CD4-positive, alpha-beta T cell treated with Interleukin-15 for 1 hour (primary cell): Measurements from ENCODE around the gene TYROBP.
"Not testable (repeated sequence)": the region's sequence is repeated elsewhere in the genome, so short reads cannot be mapped to it uniquely, and the experiment has no call there.

ENCODE experiments used
- DNase-seq: peaks from one replicate; pipeline ENCODE4 v3.0.0-alpha.2; 2020

The TYROBP gene

DNA sequence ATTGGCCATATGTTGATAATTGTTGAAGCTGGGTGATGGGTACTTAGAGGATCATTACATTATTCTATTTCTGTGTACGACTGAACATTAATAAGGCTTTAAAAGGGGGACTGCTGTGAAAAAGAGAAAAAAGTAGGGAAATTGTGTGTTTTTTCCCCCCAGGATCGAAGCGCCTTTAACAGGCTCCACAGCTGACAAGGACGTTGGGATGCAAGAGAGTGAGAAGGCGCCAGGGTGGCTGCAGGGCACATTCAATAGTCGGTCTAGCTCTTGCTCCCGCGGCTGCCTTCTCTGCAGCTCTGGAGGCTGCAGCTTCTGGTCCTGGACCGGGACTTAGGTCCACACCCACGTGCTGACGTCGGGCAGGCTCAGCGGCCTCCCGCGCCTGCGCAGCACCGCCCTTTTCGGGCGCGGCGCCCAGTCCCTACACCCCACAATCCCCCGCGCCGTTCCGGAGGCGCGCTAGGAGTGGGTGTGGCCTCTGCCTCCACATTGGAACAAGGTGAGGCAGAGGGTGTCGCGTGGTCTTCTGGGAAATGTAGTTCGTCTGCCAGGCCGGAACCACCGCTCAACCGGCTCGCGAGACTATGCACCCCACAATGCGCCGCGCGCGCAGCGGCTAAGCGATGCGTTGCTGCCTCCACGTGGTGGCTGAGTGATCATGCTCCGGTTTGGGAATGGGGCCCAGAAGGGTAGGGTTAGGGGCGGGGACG, 23.2 kb upstream of the TYROBP start:
- peak; percentile 100 for DNase-seq

DNA sequence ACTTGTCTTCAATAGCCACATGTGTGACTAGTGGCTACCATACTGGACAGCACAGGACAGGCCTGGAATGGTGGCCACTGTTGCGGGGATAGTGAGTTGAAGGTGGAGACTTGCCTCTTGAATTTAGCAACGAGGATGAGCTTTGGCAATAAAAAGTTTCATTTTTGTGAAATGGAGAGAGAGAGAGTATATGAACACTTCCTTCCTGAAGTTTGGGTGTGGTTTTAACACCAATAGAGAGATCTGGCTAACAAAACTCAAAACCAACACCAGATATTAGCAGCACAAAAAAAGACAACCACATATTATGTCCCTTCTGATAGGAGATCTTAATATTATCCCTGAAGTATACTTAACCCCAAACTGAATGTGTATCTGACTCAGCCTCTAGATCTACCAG, 21.8 kb upstream of the TYROBP start:
- no peak for DNase-seq

DNA sequence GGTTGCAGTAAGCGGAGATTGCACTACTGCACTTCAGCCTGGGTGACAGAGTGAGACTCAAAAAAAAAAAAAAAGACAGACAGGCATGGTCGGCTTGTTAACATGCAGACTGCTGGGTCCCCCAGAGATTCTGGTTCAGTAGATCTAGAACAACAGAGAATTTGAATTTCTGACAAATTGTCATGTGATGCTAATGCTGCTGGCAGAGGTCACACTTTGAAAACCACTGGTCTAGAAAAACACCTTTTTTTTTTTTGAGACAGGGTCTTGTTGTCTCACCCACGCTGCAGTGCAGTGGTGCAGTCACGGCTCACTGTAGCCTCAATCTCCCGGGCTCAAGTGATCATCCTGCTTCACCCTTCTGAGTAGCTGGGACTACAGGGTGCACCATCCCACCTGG, 20.4 kb upstream of the TYROBP start:
- peak; percentile 65 for DNase-seq

DNA sequence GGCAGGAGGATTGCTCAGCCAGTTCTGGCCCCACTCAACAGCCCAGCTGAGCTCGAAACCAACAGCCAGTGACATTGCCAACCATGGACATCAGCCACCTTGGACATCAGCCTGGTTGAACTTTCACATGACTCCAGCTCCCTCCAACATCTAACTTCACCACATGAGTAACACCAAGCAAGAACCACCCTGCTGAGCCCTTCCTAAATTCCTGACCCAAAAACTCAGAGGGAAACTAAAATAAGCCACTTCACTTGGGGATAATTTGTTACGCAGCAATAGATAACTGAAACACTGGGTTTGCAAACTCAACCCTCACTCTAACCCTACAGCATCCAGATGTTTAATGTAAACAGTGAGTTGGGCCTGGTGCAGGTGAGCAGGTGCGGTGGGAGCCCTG, 17.4 kb upstream of the TYROBP start:
- no peak for DNase-seq

DNA sequence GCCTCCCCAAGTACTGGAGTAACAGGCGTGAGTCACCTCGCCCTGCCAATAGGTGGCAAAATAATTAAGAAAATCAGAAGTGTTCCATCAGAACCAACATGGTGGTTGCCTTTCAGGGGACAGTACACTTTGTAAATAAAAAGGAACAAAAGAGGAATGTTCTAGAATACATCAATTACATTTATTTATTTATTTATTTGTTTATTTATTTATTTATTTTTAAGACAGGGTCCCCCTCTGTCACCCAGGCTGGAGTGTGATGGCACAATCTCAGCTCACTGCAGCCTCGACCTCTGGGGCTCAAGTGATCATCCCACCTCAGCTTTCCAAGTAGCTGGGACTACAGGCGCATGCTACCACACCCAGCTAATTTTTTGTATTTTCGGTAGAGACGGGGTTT, 12.9 kb upstream of the TYROBP start:
- DNase-seq, result no peak

DNA sequence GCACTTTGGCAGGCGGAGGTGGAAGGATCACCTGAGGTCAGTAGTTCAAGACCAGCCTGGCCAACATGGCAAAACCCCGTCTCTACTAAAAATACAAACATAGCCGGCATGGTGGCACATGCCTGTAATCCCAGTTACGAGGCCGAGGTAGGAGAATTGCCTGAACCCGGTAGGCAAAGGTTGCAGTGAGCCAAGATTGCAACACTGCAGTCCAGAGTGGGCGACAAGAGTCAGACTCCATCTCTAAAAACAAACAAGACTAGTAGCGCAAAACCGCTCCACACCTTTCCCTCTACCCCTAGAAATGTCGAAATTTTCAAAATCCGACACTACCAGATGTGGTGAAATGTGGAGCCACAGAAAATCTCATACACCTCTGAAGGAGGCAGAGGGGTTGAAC, 11.2 kb upstream of the TYROBP start:
- DNase-seq, result no peak

DNA sequence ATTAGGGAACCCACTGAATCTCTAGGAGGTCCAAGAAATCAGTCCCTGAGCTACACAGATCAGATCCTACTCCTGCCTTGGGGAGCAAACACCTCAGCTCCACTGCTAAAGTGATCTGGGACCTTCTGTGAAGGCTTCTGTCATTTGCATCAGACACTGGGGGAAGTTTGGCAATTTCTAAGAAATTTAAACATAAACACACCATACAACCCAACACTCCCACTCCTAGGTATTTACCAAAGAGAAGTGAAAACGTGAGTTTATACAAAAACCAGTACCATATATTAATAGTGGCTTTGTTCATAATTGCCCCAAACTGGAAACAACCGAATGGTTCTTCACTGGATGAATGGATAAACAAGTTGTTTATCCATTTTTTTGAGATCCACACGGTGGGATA, 7.3 kb upstream of the TYROBP start:
- no peak for DNase-seq

DNA sequence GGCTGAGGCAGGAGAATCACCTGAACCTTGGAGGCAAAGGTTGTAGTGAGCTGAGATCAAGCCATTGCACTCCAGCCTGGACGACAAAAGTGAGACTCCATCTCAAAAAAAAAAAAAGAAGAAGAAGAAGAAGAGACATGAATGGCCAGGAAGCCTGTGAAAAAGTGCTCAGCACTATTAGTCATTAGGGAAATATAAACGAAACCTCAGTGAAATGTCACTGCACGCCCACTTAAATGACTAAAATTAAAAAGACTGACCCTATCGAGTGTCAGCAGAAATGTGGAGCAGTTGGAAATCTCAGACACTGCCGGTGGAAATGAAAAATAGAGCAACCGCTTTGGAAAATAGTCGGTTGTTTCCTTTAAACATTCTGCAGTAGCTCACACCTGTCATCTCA, 5.5 kb upstream of the TYROBP start:
- no peak for DNase-seq

DNA sequence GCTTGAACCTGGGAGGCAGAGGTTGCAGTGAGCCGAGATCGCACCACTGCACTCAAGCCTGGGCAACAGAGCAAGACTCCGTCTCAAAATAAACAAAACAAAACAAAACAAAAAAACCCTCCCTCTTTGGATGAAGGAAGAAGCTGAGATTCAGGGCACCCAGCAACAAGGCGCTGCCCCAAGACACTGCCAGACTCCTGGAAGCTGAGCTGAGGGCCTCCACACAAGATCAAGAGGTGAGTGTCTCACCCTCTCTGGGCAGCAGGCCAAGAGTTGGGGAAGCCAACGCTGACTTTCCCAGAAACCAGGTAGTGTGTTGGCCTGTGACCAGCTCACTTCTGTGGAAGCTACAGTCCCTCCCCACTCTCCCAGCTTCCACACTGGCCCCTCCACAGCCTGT, 3.7 kb upstream of the TYROBP start:
- no peak for DNase-seq

DNA sequence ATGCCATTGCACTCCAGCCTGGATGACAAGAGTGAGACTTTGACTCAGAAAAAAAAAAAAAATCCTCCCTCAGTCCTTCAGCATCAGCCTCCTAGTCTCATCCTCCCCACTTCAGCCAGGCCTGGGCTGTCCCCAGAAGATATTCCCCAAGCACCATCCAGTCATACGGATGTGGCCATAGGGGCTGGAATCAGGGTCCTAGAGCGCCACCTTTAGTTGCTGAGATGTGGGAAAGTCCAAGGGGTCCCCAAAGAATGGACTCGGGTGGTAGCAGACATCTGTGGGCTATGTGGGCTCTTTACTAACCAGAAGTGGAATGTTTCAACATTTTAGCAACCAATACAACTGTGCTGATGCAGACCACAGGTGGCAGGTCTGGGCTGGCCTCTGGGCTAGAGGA, 3.1 kb upstream of the TYROBP start:
- no peak for DNase-seq

DNA sequence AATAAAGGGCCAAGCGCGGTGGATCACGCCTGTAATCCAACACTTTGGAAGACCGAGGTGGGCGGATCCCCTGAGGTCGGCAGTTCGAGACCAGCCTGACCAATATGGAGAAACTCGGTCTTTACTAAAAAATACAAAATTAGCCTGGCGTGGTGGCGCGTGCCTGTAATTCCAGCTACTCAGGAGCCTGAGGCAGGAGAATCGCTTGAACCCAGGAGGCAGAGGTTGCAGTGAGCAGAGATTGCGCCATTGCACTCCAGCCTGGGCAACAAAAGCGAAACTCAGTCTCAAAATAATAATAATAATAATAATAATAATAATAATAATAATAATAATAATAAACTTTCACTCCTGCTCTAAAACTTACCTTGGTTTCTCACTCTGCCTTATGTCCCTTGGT, 2.3 kb upstream of the TYROBP start:
- DNase-seq, result not testable (repeated sequence)

DNA sequence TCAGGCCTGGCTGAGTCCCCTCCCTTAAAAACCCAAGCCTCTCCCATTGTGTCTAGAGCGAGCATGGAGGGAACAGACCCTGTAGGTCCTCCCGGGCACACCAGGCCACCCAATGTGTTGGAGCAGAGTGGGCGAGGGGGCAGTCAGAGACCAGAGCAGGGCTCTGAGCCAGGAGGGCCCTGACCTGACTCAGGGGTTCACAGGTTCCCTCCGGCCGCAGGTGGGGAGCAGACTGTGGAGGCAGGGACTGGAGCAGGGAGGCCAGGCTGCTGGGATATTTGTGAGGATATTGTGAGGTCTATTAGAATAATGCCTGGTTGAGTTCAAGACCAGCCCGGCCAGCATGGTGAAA, 1.6 kb upstream of the TYROBP start:
- DNase-seq, result no peak

DNA sequence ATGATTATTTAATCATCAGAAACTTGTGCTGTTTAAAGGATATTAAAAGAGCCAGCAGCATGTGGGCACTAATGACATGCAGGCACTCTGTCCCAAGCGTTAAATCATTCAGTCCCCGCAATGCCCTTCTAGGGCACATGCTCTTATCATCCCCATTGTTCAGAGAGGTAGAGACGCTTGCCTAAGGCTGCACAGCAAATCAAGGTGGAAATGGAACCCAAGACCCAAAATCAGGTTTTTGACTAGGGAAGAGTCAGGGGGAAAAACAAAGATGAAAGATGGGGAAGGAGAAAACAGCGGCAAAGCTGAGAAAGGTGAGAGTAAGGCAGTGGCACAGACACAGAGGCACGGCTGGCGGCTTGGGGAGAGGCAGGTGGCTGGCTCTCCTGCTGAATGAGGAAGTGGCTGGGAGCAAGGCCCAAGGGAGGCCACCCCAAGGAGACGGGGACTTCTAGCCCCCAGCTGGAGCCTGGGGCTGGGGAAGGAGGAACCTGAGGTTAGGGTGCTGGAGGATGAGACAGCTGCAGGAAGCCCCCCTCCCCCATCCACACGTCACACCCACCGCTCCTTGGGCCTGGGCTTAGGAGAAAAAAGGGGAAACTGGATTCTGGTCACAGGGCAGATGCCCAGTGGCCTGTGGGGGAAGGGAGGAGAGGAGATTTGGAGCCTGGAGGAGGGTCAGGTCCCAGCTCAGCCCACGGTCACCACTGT, 1.0 kb upstream of the TYROBP start:
- DNase-seq, result peak; percentile 93

DNA sequence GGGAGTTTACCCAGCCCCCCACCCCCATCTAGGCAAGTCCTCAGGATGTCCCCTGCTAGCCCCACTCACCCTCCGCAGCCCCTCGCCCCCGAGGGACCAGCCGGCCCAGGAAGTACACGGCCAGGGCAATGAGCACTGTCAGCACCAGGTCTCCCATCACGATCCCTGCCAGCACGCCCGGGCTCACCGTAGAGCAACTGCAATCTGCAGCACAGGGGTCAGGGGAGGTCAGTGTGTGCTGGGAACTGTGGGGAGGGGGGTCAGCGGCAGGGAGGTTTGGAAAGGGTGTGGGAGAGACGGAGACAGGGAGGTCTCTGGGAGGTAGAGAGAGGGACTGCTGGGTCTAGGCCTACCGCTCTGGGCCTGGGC, 734 bp downstream of the TYROBP start:
- no peak for DNase-seq

DNA sequence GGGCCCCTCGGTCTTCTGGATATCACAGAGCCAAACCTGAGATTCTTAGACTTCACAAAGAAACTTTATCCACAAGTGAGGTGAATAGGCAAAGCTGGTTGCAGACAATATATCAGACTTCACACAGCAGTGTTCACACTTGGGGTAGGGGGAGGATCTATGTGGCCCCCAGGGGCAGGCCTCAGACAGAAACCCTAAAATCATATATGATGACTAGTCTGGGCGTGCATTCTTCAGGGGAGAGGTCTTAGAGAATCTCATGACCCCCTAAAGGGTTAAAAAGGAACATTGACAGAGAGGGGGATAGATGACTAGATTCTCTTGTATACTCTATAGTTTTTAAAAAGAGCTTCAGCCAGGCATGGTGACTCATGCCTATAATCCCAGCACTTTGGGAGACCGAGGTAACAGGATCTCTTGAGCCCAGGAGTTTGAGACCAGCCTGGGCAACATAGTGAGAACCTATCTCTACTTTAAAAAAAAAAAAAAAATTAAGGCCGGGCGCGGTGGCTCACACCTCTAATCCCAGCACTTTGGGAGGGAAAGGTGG, 2.8 kb downstream of the TYROBP start:
- no peak for DNase-seq

DNA sequence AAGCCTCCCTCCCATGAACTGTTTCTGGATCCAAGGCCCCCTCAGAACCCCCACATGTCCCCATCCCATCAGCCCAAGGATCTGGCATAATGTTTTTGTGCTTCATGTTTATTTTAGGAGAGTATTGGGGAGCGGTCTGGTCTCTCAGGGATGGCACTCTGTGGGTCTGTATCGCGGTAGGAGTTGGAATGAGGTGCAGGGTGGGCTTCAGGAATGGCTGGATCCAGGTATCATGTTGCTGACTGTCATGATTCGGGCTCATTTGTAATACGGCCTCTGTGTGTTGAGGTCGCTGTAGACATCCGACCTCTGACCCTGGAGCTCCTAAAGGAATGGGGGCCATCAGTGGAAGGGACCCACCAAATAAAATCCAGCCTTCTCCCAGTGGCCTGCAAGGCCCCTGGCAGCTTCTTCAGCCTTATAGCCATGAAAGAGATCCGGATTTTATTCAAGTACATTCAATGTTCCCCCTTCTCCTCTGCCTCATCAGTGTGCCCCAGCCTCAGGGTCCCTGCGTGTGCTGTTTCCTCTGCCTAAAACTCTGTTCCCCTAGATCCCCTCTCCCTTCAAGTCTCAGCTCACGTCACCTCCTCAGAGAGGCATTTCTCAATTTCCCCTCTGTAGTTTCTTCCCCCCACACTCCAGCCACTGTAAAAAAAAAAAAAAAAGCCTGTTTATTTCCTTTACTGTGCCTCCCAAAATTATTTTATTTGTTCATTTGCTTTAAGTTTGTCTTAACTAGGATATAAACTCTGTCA, 3.6 kb downstream of the TYROBP start:
- peak; percentile 36 for DNase-seq

DNA sequence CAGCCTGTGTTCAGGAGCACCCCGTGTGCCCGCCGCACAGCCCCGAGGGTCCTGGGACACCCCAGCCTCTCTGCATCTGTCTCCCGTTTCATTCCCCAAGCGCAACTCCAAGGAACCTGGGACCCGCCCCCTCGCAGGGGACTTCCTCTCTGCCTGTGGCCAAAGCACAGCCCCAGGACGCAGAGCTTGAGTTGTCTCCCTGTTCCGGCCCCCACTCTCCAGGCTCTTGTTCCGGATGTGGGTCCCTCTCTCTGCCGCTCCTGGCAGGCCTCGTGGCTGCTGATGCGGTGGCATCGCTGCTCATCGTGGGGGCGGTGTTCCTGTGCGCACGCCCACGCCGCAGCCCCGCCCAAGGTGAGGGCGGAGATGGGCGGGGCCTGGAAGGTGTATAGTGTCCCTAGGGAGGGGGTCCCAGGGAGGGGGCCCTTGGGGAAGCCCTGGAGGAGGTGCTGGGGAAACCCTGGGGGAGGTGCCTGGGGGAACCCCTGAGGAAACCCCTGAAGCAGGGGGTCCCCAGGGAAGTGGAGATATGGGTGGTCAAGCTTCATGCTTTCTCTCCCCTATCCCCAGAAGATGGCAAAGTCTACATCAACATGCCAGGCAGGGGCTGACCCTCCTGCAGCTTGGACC, 4.4 kb downstream of the TYROBP start:
- peak; percentile 96 for DNase-seq

DNA sequence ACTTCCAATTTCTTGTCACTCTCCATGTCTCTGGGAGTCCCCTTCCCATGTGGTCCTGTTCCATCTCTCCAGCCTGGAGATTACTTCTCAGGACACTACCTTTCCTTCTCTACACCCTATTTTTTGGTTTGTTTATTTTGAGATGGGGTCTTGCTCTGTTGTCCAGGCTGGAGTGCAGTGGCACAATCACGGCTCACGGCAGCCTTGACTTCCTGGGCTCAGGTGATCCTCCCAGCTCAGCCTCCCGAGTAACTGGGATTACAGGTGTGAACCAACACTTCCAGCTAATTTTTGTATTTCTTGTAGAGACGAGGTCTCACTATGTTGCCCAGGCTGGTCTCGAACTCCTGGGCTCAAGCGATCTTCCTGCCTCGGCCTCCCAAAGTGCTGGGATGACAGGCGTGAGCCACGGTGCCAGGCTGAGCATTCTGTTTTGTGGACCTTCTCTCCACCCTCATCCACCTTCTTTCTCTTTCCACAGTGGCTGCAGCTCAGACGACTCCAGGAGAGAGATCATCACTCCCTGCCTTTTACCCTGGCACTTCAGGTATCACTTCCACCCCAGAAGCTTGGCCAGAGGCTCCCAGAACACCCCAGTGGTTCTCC, 5.1 kb downstream of the TYROBP start:
- DNase-seq, result no peak

DNA sequence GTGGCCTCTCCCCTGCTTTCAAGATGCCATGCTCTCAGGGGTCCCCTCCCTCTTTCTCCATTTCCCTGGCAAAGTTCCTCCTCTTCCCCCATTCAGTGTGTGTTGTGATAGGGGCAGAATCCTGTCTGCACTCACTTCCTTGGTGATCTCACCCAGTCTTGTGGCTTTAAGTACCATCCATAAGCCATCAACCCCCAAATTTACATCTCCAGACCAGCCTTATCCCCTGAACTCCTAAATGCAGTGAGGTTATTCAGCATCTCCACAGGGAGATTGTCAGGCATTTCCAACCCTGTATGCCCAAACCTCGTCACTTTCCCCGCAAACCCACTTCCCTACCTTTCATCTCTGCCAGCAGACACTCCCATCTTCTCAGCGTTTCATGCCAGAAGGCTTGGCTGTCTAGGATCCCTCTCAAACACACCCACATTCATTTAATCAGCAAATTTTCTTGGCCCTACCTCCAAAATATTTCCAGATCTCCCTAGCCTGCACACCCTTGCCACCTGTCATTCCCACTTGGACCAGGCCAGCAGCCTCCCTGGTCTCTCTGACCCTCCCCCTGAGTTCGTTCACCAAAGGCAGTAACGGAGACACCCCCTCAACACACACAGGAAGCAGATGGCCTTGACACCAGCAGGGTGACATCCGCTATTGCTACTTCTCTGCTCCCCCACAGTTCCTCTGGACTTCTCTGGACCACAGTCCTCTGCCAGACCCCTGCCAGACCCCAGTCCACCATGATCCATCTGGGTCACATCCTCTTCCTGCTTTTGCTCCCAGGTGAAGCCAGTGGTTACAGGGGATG, 6.0 kb downstream of the TYROBP start, which contains the start of gene HCST:
Gene HCST, plus strand, starts transcription at position 676 of the 808 bp plus-strand sequence. Its CDS starts 65 bp downstream, at position 741.
- DNase-seq, result peak; percentile 71

DNA sequence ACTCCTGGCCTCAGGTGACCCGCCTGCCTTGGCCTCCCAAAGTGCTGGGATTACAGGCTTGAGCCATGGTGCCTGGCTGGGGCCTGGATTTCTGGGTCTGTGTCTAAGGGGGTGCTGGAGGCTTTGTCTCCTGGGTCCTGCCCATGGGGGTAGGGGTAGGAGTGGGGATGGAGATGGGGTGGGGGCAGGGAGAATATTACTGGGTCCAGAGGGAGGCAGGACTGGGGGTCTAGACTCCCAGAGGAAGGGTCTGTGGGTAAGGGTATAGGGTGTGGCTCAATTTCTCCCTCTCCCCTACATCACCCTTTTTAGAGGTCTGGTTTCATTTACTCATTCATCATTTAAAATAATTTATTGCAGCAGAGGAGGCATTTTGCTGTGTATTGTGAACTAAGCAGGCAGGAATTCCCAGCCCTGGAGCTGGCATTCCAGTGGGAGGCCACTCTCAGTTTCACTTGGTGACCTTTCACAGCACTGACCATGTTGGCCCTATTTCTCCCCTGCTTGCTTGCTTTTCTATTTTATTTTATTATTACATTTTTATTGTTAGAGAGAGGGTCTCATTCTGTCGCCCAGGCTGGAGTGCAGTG, 6.9 kb downstream of the TYROBP start:
- DNase-seq, result no peak

DNA sequence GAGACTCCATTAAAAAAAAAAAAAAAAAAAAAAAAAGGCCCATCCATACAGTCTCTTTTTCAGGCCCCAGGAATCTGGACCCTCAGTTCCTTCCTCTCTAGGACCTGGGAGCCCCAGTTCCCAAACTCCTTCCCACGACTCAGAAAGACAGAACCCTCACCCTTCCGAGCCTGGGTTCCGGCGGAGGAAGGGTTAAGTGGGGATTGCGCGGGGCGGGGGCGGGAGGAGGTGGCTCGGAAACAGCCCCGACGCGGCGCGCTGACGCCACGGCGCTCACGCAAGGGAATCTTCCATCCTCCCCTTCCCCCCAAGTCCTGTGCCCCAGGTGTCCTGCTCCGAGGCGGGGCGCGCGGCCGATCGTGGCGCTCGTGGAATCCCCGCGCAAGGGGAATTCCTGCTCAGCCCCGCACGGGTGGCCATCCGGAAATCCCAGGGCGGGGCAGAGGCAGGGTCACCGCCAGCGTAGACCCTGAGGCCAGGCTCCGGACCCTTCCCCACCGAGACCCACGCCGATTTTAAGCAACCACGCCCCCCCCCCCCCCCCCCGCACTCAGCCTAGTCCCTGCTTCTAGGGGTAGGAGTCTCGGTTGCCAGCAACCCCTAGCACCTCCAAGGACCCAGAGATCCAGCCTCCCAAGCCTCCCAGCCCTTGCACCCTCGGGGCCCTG, 8.4 kb downstream of the TYROBP start:
- peak; percentile 92 for DNase-seq
